ENCODE data around the gene HID1.

GRCh38 chr17:74930535-74931036 is 42.0 kb downstream of the HID1 start:
- TF ChIP-seq CTBP1 (IDR thresholded peaks at IDR 0.05; ENCODE audit: borderline replicate concordance) (no peak), ELF4 (IDR thresholded peaks at IDR 0.05) (no peak), BHLHE40 (IDR thresholded peaks at IDR 0.05; ENCODE audit: borderline replicate concordance) (no peak), SUZ12 (IDR thresholded peaks at IDR 0.05) (no peak), FOXM1 (IDR thresholded peaks at IDR 0.05; ENCODE audit: borderline replicate concordance) (no peak), PKNOX1 (IDR thresholded peaks at IDR 0.05) (no peak), SP1 (IDR thresholded peaks at IDR 0.05) (no peak), FOXA1 (IDR thresholded peaks at IDR 0.05) (no peak), TARDBP (IDR thresholded peaks at IDR 0.05) (no peak), FOXK2 (IDR thresholded peaks at IDR 0.05) (no peak), L3MBTL2 (conservative IDR thresholded peaks at IDR 0.05) (no peak), ARNT (IDR thresholded peaks at IDR 0.05) (no peak), LEF1 (IDR thresholded peaks at IDR 0.05; ENCODE audit: borderline replicate concordance) (no peak)
